GM23248 (cell line): ENCODE measurements around the gene BCL7A.

Experiments used
- EZH2 ChIP-seq: fragments of 200-600 bp; sonication (generic); IDR thresholded peaks from 2 replicates; pipeline ENCODE4 v1.6.1; 2018; ENCODE audit warnings: antibody characterized with exemption, mild to moderate bottlenecking; ENCODE audit not compliant: insufficient read depth, poor library complexity, severe bottlenecking
- EZH2phosphoT487 ChIP-seq: fragments of 200-600 bp; sonication (generic); IDR thresholded peaks from 2 replicates; pipeline ENCODE4 v1.6.1; 2018; ENCODE audit warnings: antibody characterized with exemption, moderate library complexity, mild to moderate bottlenecking, low read depth; ENCODE audit not compliant: insufficient read depth

DNA sequence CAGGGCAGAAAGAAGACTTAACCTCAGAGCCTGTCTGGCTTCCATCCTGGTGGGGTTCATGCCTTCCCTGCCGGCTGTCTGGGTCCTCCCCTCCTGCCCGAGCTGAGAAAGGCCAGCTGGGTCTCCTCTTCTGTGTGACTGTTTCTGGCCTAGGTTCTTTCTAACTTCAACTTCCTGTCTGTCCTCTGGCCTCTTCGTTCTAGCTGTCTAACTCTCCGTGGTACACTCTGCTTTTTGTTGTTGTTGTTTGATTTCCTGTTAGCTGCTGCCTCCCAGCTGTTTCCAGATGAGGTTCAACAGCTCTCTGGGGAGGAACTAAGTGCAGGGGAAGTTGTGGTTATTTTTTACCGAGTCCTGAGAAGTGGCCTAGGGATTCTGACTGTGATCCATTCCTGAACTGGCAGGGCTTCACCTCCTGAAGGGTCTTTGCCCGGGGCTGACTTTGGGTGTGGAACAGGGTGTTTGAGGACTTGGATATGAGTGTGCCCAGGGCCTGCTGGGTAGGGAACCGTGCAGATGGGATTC is 60.1 kb downstream of the BCL7A start:
- TF ChIP-seq EZH2, result no peak
- no peak for TF ChIP-seq EZH2phosphoT487
